ENCODE measurements around the gene MROH8.

The MROH8 gene

GRCh38 chr20:37178839-37179682 lies at the start of gene MROH8, which contains the start of gene RPN2:
MROH8 (minus strand) TSS chr20:37179548.
RPN2 (plus strand) TSS chr20:37179330; CDS start chr20:37179357, 27 bp downstream.
- TF ChIP-seq CTCF (IDR thresholded peaks at IDR 0.05; ENCODE audit: borderline replicate concordance, insufficient read depth, low read depth, low read length) = no peak
- H3K4me3 ChIP-seq (ENCODE audit: low read depth, low read length) = peak within 1 kb of the TSS; percentile 77

- TF ChIP-seq CTCF (IDR thresholded peaks at IDR 0.05; ENCODE audit: borderline replicate concordance, insufficient read depth, low read depth, low read length) = no peak
- no peak overlapping the region for H3K4me3 ChIP-seq (ENCODE audit: low read depth, low read length)
These were observed 49.3 kb upstream of the MROH8 start for GRCh38 chr20:37228656-37229055.

GRCh38 chr20:37228082-37228481 lies 48.7 kb upstream of the MROH8 start:
- no peak overlapping the region for H3K4me3 ChIP-seq (ENCODE audit: low read depth, low read length)
- no peak for TF ChIP-seq CTCF (IDR thresholded peaks at IDR 0.05; ENCODE audit: borderline replicate concordance, insufficient read depth, low read depth, low read length)

GRCh38 chr20:37226889-37227288 lies 47.5 kb upstream of the MROH8 start:
- no peak overlapping the region for H3K4me3 ChIP-seq (ENCODE audit: low read depth, low read length)
- no peak for TF ChIP-seq CTCF (IDR thresholded peaks at IDR 0.05; ENCODE audit: borderline replicate concordance, insufficient read depth, low read depth, low read length)

GRCh38 chr20:37225146-37225545 lies 45.8 kb upstream of the MROH8 start:
- no peak overlapping the region for H3K4me3 ChIP-seq (ENCODE audit: low read depth, low read length)
- no peak for TF ChIP-seq CTCF (IDR thresholded peaks at IDR 0.05; ENCODE audit: borderline replicate concordance, insufficient read depth, low read depth, low read length)

- no peak overlapping the region for H3K4me3 ChIP-seq (ENCODE audit: low read depth, low read length)
- no peak for TF ChIP-seq CTCF (IDR thresholded peaks at IDR 0.05; ENCODE audit: borderline replicate concordance, insufficient read depth, low read depth, low read length)
These were observed 43.7 kb upstream of the MROH8 start for GRCh38 chr20:37223053-37223452.

GRCh38 chr20:37222086-37222485 lies 42.7 kb upstream of the MROH8 start:
- TF ChIP-seq CTCF (IDR thresholded peaks at IDR 0.05; ENCODE audit: borderline replicate concordance, insufficient read depth, low read depth, low read length) = no peak
- no peak overlapping the region for H3K4me3 ChIP-seq (ENCODE audit: low read depth, low read length)

Data from GM12875 (cell line).